Neuronal stem cell (in vitro differentiated cells): ENCODE measurements around the gene MINDY3.

Source experiments
- DNase-seq: peaks from one replicate; pipeline ENCODE4 v3.0.0-alpha.2; 2013; ENCODE audit warnings: low spot score
- H2AFZ ChIP-seq: one replicate; pipeline ENCODE4 v1.6.1; 2013; ENCODE audit warnings: mild to moderate bottlenecking, low read length, inconsistent platforms
- H2AK5ac ChIP-seq: 2 replicates; pipeline ENCODE4 v1.6.1; 2013; ENCODE audit warnings: low read depth, mild to moderate bottlenecking, inconsistent platforms, low read length, moderate library complexity, mixed read lengths
- H2BK120ac ChIP-seq: 2 replicates; pipeline ENCODE4 v1.6.1; 2013; ENCODE audit warnings: low read depth, mild to moderate bottlenecking, inconsistent platforms, low read length, moderate library complexity, mixed read lengths
- H2BK12ac ChIP-seq: one replicate; pipeline ENCODE4 v1.6.1; 2013; ENCODE audit warnings: low read length, inconsistent platforms
- H2BK15ac ChIP-seq: 2 replicates; pipeline ENCODE4 v1.6.1; 2013; ENCODE audit warnings: mild to moderate bottlenecking, low read length, inconsistent platforms, mixed read lengths
- H2BK5ac ChIP-seq: one replicate; pipeline ENCODE4 v1.6.1; 2013; ENCODE audit warnings: inconsistent platforms, mild to moderate bottlenecking, low read length, moderate library complexity
- H3K14ac ChIP-seq: one replicate; pipeline ENCODE4 v1.6.1; 2013; ENCODE audit warnings: low read length, inconsistent platforms
- H3K18ac ChIP-seq: 2 replicates; pipeline ENCODE4 v1.6.1; 2013; ENCODE audit warnings: low read length, inconsistent platforms
- H3K23ac ChIP-seq: 2 replicates; pipeline ENCODE4 v1.6.1; 2013; ENCODE audit warnings: low read depth, mild to moderate bottlenecking, mixed read lengths, low read length, inconsistent platforms; ENCODE audit not compliant: poor library complexity
- H3K27ac ChIP-seq: replicated peaks from 3 replicates; pipeline ENCODE4 v1.5.1; 2013; ENCODE audit warnings: low read length, inconsistent platforms
- H3K27me3 ChIP-seq, 3 experiments: 2 replicates each; pipeline ENCODE4 v1.6.1; 2013; ENCODE audit warnings: low read length in 3 of 3, mild to moderate bottlenecking in 2 of 3, inconsistent platforms in 1 of 3, low read depth in 1 of 3, mixed read lengths in 1 of 3, moderate library complexity in 1 of 3; ENCODE audit not compliant: control insufficient read depth in 3 of 3, insufficient read depth in 3 of 3
- H3K36me3 ChIP-seq, 2 donors: replicated peaks in 1 of 2; 2 replicates each; pipeline ENCODE4 v1.6.1; 2013; ENCODE audit warnings: low read length in 2 of 2; ENCODE audit not compliant: control insufficient read depth in 2 of 2, insufficient read depth in 2 of 2
- H3K4ac ChIP-seq: 2 replicates; pipeline ENCODE4 v1.6.1; 2013; ENCODE audit warnings: inconsistent platforms, mild to moderate bottlenecking, low read length, moderate library complexity
- H3K4me1 ChIP-seq, 2 donors: 1 replicate in 1 of 2; 2 replicates in 1 of 2; pipeline ENCODE4 v1.6.1; 2013; ENCODE audit warnings: low read length in 2 of 2, low read depth in 1 of 2; ENCODE audit not compliant: control insufficient read depth in 2 of 2, insufficient read depth in 1 of 2
- H3K4me2 ChIP-seq: one replicate; pipeline ENCODE4 v1.6.1; 2013; ENCODE audit warnings: mild to moderate bottlenecking, low read length, inconsistent platforms; ENCODE audit not compliant: insufficient read depth, poor library complexity, severe bottlenecking
- H3K4me3 ChIP-seq, 2 donors: 2 replicates each; pipeline ENCODE4 v1.5.1; 2013; ENCODE audit warnings: low read length in 2 of 2, mild to moderate bottlenecking in 2 of 2, inconsistent platforms in 1 of 2, moderate library complexity in 1 of 2
- H3K79me1 ChIP-seq: one replicate; pipeline ENCODE4 v1.6.1; 2013; ENCODE audit warnings: low read depth, mild to moderate bottlenecking, inconsistent platforms, low read length, moderate library complexity
- H3K9ac ChIP-seq: one replicate; pipeline ENCODE4 v1.6.1; 2013; ENCODE audit warnings: mild to moderate bottlenecking, low read depth, low read length, inconsistent platforms; ENCODE audit not compliant: poor library complexity
- H3K9me3 ChIP-seq, 2 donors: replicated peaks in 1 of 2; 2 replicates each; pipeline versions ENCODE3 to v1.6.1; 2013; ENCODE audit warnings: low read length in 2 of 2, mild to moderate bottlenecking in 2 of 2, inconsistent platforms in 1 of 2, low read depth in 1 of 2, mixed read lengths in 1 of 2, moderate library complexity in 1 of 2; ENCODE audit not compliant: control insufficient read depth in 2 of 2, insufficient read depth in 1 of 2
- H4K8ac ChIP-seq: one replicate; pipeline ENCODE4 v1.6.1; 2013; ENCODE audit warnings: low read depth, mild to moderate bottlenecking, inconsistent platforms, low read length, moderate library complexity
- H4K91ac ChIP-seq: one replicate; pipeline ENCODE4 v1.6.1; 2013; ENCODE audit warnings: low read length, low read depth, mild to moderate bottlenecking, inconsistent platforms; ENCODE audit not compliant: poor library complexity
- WGBS, 2 donors: extraction: QIAGEN DNeasy Blood & Tissue Kit; methylation state at CpG; one replicate each; pipeline ENCODE4 v1.1.7; 2013; ENCODE audit warnings: missing lambda C conversion rate in 2 of 2, mixed read lengths in 1 of 2; ENCODE audit not compliant: insufficient read length in 2 of 2, insufficient replicate concordance in 1 of 2; ENCODE audit errors: extremely low coverage in 2 of 2; 5-methylcytosine and 5-hydroxymethylcytosine counted together

The MINDY3 gene

GRCh38 chr10:15742836-15743235 lies 117.5 kb downstream of the MINDY3 start:
- Histone ChIP-seq H4K91ac (no peak overlapping the region), H3K14ac (no peak overlapping the region), H3K9me3 (no peaks in the 10 kb centered on the region), H2BK15ac (no peak overlapping the region), H3K4me2 (no peak overlapping the region), H3K79me1 (no peaks in the 10 kb centered on the region), H3K27ac (no peak overlapping the region), H3K9ac (no peak overlapping the region), H3K23ac (no peak overlapping the region), H3K4me1 (no peaks in the 10 kb centered on the region), H3K18ac (no peak overlapping the region), H4K8ac (no peak overlapping the region), H2AFZ (no peak overlapping the region), H3K27me3 (peaks cover 0 to 12% (median 0%) of the 10 kb centered on the region in 3 experiments), H2BK120ac (no peak overlapping the region), H3K36me3 (no peaks in the 10 kb centered on the region), H2BK12ac (no peak overlapping the region), H2BK5ac (no peak overlapping the region), H3K4me3 (no peak overlapping the region), H2AK5ac (no peak overlapping the region), H3K4ac (no peak overlapping the region)
- no CpG with 5 or more reads among the region's 3 CpGs for WGBS, 2 donors
- DNase-seq: no peak

DNA sequence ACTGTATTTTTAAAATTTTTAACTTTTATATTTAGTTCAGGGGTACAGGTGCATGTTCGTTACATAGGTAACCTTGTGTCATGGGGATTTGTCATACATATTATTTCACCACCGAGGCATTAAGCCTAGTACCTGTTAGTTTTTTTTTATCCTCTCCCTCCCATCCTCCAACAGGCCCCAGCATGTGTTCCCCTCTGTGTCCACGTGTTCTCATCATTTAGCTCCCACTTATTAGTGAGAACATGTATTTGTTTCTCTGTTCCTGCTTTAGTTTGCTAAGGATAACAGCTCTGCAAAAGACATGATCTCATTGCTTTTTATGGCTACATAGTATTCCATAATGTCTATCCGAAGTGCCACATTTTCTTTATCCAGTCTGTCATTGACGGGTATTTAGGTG lies 118.2 kb downstream of the MINDY3 start:
- no peak overlapping the region for H3K18ac ChIP-seq
- H3K27me3 ChIP-seq: peaks cover 0 to 6% (median 0%) of the 10 kb centered on the region in 3 experiments
- no CpG with 5 or more reads among the region's 5 CpGs for WGBS, 2 donors
- no peak overlapping the region for H3K27ac ChIP-seq
- peaks cover 0 to 1% of the 10 kb centered on the region in 2 donors for H3K9me3 ChIP-seq
- no peak overlapping the region for H2BK120ac ChIP-seq
- H3K4ac ChIP-seq: no peak overlapping the region
- H2BK15ac ChIP-seq: no peak overlapping the region
- H3K4me2 ChIP-seq: no peak overlapping the region
- H3K9ac ChIP-seq: no peak overlapping the region
- no peak overlapping the region for H4K91ac ChIP-seq
- no peaks in the 10 kb centered on the region for H3K36me3 ChIP-seq
- H3K4me1 ChIP-seq: no peaks in the 10 kb centered on the region
- no peak overlapping the region for H2AFZ ChIP-seq
- no peak for DNase-seq
- no peaks in the 10 kb centered on the region for H3K79me1 ChIP-seq
- no peak overlapping the region for H2AK5ac ChIP-seq
- H4K8ac ChIP-seq: no peak overlapping the region
- no peak overlapping the region for H3K4me3 ChIP-seq
- no peak overlapping the region for H3K23ac ChIP-seq
- H3K14ac ChIP-seq: no peak overlapping the region
- no peak overlapping the region for H2BK12ac ChIP-seq
- no peak overlapping the region for H2BK5ac ChIP-seq

DNA sequence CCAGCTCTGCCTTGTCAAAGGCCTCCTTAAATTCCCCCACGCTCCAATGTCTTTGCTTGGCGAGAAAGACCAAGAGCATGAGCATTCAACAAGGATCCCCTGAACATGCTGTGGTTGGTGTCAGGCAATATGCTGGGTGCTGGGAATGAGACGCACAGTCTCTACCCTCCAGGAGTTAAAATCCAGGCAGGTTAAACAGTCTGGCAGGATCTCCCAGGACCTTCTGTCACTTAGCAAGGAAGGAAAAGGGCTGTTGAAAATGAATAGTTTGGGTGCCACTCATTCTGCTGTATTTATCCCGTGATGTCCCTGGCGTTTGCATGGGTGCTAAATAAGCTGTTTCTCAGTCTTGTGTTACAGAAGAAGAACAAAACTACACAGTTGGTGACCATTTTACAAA lies 118.7 kb downstream of the MINDY3 start:
- Histone ChIP-seq H4K91ac (no peak overlapping the region), H2BK15ac (no peak overlapping the region), H3K4ac (no peak overlapping the region), H3K4me3 (no peak overlapping the region), H3K79me1 (no peaks in the 10 kb centered on the region), H3K9me3 (peaks cover 0 to 1% of the 10 kb centered on the region in 2 donors), H4K8ac (no peak overlapping the region), H3K9ac (no peak overlapping the region), H3K18ac (no peak overlapping the region), H2BK120ac (no peak overlapping the region), H2BK12ac (no peak overlapping the region), H2BK5ac (no peak overlapping the region), H3K27ac (no peak overlapping the region), H2AK5ac (no peak overlapping the region), H3K36me3 (no peaks in the 10 kb centered on the region), H3K23ac (no peak overlapping the region), H3K14ac (no peak overlapping the region), H3K27me3 (peaks cover 0 to 3% (median 0%) of the 10 kb centered on the region in 3 experiments), H3K4me2 (no peak overlapping the region), H3K4me1 (no peaks in the 10 kb centered on the region), H2AFZ (no peak overlapping the region)
- DNase-seq: no peak
- WGBS, 2 donors: no CpG with 5 or more reads among the region's 5 CpGs

- no peak overlapping the region for H2BK15ac ChIP-seq
- no peak overlapping the region for H3K27ac ChIP-seq
- no peaks in the 10 kb centered on the region for H3K27me3 ChIP-seq
- no peak overlapping the region for H2BK5ac ChIP-seq
- no peak overlapping the region for H3K4me2 ChIP-seq
- H2BK120ac ChIP-seq: no peak overlapping the region
- no peaks in the 10 kb centered on the region for H3K4me1 ChIP-seq
- no peak overlapping the region for H3K23ac ChIP-seq
- no peak overlapping the region for H3K9ac ChIP-seq
- no peak overlapping the region for H2BK12ac ChIP-seq
- no peaks in the 10 kb centered on the region for H3K79me1 ChIP-seq
- no peak overlapping the region for H3K18ac ChIP-seq
- no peak overlapping the region for H2AFZ ChIP-seq
- H3K9me3 ChIP-seq: peaks cover 0 to 1% of the 10 kb centered on the region in 2 donors
- no peak overlapping the region for H2AK5ac ChIP-seq
- no peak overlapping the region for H3K4me3 ChIP-seq
- no peak overlapping the region for H3K14ac ChIP-seq
- WGBS, 2 donors: no CpG with 5 or more reads among the region's 6 CpGs
- H4K91ac ChIP-seq: no peak overlapping the region
- H3K4ac ChIP-seq: no peak overlapping the region
- no peak overlapping the region for H4K8ac ChIP-seq
- no peak for DNase-seq
- no peaks in the 10 kb centered on the region for H3K36me3 ChIP-seq
Observed at GRCh38 chr10:15740261-15740660, 120.0 kb downstream of the MINDY3 start.
